Right ventricle myocardium inferior (tissue), 1 donor: ENCODE measurements around the gene TEX35. TPM values are rescaled to one million over a fixed set of nuclear protein-coding genes. Genes with fewer than 3 reads are reported as not detected.
"Not testable (repeated sequence)": the region's sequence is repeated elsewhere in the genome, so short reads cannot be mapped to it uniquely, and the experiment has no call there.

Source experiments
- ATAC-seq: fragments of 200-7000 bp; cut with Tn5 transposase; one replicate; pipeline ENCODE4 v1.9.1; 2020; ENCODE audit warnings: mild to moderate bottlenecking, moderate library complexity
- DNase-seq: peaks from one replicate; pipeline ENCODE4 v3.0.0; 2021; ENCODE audit errors: missing footprints
- intact Hi-C: fragments of 100-400 bp; cut with DNase I; formaldehyde crosslinking; loops from one replicate; pipeline ENCODE4 v1.11.0; 2022
- total RNA-seq: library from RNA; stranded (reverse); fragmentation: NEBNext Ultra II Directional; extraction: Animal tissue kit (Norgen Biotek cat#: 25700); gene quantifications from one replicate; pipeline ENCODE4 v1.2.1, GENCODE V29; 2021
- donor health status: DM: no; HTN: yes; CAD: no; lungs with severe emphysema.

Gene TEX35
- total RNA-seq, 1 donor from 2014 or later: not detected

DNA sequence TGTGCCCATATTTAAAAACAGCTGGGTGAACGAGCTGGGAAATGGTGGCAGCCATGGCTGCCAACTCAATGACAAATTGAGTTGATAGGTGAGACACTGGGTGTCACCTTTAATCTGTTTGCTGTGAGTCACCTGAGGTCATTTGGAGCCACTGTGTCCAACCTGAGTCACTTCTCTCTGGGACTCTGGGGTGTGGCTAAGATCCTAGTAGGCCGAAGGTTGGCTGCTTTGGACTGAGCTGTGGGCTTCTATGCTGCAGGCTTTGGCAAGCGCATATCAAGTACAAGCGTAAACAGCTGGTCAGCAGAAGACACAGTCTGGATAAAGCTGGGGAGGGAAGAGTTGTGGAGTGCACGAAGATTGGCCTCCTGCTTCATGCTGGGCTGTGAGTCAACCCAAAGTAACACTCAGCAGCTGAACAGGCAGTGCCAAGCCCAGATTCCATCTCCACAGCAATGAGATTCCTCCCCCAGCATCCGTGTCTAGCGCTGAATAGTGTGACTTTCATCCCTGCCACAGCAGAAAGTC, 24.0 kb downstream of the TEX35 start:
- DNase-seq: peak; percentile 82
- intact Hi-C loops: loop anchor here (10.0 kb wide), 1 partner anchor 232 kb away; no protein-coding TSS in a partner anchor
- ATAC-seq: peak; percentile 92

GRCh38 chr1:178537382-178538090, 24.6 kb downstream of the TEX35 start:
- intact Hi-C loops: loop anchor here (10.0 kb wide), 1 partner anchor 233 kb away; no protein-coding TSS in a partner anchor
- ATAC-seq (peak; percentile 1), DNase-seq (no peak)

DNA sequence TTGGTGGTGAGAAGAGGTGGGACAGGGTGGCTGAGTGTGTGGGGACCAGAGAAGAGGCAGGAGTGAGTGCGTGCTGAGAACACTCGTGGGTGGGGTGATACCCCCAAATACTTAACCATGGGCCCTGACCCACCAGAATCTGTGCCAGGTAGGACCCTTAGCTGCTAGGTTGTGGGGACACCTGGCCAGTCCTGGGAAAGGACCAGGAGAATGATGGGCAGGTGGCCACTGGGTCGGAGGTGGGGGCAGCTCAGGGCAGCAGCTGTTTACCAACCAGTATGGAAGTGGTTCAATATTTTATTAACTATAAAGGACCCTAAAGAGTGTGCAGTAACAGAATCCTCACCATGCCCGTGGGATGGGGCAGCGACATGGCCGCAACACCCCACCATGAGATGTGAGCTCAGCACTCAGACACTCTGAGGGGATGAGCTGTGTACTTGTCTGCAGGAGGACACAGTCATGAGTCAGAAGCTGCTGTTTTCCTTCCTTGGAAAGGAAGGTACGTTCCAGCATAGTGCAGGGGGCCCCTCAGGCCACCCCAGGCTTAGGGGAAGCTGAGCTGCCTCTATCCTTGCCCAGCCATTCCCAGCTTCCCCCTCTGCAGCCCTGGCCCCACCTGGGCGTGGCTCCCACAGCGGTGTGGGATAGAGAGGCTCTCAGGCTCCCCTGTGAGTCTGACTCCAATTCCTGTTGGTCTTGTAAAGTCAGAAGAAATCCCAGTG, 25.4 kb downstream of the TEX35 start:
- intact Hi-C loops: loop anchor here (10.0 kb wide), 1 partner anchor 234 kb away; no protein-coding TSS in a partner anchor
- DNase-seq (no peak), ATAC-seq (no peak)

GRCh38 chr1:178539291-178539690, 26.4 kb downstream of the TEX35 start:
- no peak for DNase-seq
- ATAC-seq: no peak
- intact Hi-C loops: loop anchor here (10.0 kb wide), 1 partner anchor 234 kb away; no protein-coding TSS in a partner anchor

- ATAC-seq (no peak), DNase-seq (no peak)
- intact Hi-C loops: loop anchor here (10.0 kb wide), 1 partner anchor 185 kb away; the partner anchor contains the start of gene RALGPS2
Observed at GRCh38 chr1:178540204-178540603, 27.3 kb downstream of the TEX35 start.

DNA sequence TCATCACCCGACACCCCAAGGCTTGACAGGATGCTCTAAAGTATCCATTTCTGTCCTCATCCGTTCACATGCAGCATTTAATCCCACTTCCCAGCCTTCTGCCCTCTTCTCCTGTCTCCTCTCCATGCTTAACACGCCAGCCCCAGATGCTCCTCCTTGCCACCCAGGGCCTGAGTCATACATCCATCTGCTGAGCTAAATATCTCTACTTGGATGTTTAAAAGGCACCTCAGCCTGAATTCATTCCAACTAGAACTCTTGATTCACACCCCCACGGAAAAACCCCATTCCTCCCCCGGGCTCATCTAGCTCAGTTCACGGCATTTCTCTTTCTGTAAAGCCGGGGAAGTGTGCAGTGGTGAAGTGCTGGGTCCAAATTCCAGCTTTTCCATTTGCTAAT, 27.7 kb downstream of the TEX35 start:
- no peak for DNase-seq
- intact Hi-C loops: loop anchor here (10.0 kb wide), 1 partner anchor 184 kb away; the partner anchor contains the start of gene RALGPS2
- no peak for ATAC-seq

DNA sequence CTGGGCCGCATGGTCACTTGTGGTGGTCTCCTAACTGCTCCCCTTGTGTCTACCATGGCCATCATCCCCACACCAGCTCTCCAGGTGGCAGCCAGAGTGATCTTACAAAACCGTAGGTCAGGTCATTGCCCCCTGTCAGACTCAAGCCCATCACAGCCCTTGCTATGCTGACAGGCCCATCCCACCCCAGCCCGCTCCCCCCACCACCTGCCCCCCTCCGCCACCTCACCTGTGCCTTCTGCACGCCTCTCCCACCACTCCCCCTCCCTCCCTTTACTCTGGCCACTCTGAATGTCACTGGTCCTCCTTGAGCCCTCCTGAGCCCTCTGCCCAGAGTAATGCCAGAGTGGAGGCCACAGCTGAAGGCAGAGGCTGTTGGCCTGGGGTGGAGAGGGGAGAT, 28.5 kb downstream of the TEX35 start:
- ATAC-seq (no peak), DNase-seq (no peak)
- intact Hi-C loops: loop anchor here (10.0 kb wide), 1 partner anchor 183 kb away; the partner anchor contains the start of gene RALGPS2

GRCh38 chr1:178541829-178542553, 29.1 kb downstream of the TEX35 start:
- intact Hi-C loops: loop anchor here (1.0 to 10.0 kb wide), 3 partner anchors 183 to 461 kb away; partner anchors contain the start of gene RALGPS2
- DNase-seq: peak; percentile 78
- ATAC-seq: peak; percentile 54

GRCh38 chr1:178542554-178543289, 29.8 kb downstream of the TEX35 start:
- DNase-seq (peak; percentile 90), ATAC-seq (peak; percentile 92)
- intact Hi-C loops: loop anchor here (1.0 to 10.0 kb wide), 3 partner anchors 182 to 460 kb away; partner anchors contain the start of gene RALGPS2

- ATAC-seq (peak; percentile 6), DNase-seq (no peak)
- intact Hi-C loops: loop anchor here (2.0 to 10.0 kb wide), 2 partner anchors 182 to 460 kb away; partner anchors contain the start of gene RALGPS2
Observed at GRCh38 chr1:178543290-178543607, 30.3 kb downstream of the TEX35 start.

DNA sequence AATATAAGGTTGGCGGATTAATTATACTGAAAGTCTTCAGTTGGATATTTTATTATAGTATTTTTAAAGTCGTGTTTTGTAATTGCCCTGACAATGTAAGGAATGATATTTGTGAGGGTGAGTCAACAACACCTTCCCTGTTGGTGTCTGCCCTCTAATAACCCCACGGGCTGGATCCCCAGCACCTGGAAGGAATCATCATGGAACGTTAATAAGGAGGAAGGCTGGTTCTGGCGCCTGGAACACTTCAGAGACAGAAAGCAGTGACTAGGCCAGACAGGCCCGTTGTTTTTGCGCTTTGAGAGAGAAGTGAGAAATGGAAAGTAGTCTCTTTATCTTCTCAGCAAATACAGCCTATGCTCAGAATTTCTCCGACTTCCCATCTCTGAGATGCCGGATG, 31.6 kb downstream of the TEX35 start:
- ATAC-seq: no peak
- intact Hi-C loops: loop anchor here (10.0 kb wide), 1 partner anchor 180 kb away; the partner anchor contains the start of gene RALGPS2
- DNase-seq: no peak

DNA sequence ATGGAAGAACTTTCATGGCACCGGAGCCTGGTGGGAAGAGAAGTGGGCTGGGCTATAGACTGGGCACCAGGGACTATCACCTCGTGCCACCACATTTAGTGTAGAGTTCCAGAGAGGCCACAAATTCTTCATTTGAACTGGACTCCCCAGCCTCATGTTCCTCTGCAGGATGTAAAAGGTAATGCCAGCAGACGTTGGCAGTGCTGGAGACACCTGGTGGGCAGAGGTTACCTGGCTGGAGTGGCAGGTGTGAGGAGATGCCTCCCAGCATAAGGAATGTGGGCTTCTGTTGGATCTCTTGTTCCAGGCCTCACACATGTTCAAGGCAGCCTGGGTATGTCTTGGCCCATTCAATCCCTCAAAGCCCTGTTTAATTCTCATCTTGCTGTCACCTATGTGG, 35.2 kb downstream of the TEX35 start:
- intact Hi-C loops: loop anchor here (10.0 kb wide), 1 partner anchor 177 kb away; the partner anchor contains the start of gene RALGPS2
- no peak for ATAC-seq

GRCh38 chr1:178551307-178551706, 38.4 kb downstream of the TEX35 start:
- DNase-seq (no peak), ATAC-seq (no peak)

More for the DNA sequence above, 35.2 kb downstream of the TEX35 start:
- no peak for DNase-seq

GRCh38 chr1:178551940-178552339, 39.0 kb downstream of the TEX35 start:
- intact Hi-C loops: no loop called here
- no peak for DNase-seq
- no peak for ATAC-seq

More at GRCh38 chr1:178551307-178551706, 38.4 kb downstream of the TEX35 start:
- intact Hi-C loops: no loop called here

DNA sequence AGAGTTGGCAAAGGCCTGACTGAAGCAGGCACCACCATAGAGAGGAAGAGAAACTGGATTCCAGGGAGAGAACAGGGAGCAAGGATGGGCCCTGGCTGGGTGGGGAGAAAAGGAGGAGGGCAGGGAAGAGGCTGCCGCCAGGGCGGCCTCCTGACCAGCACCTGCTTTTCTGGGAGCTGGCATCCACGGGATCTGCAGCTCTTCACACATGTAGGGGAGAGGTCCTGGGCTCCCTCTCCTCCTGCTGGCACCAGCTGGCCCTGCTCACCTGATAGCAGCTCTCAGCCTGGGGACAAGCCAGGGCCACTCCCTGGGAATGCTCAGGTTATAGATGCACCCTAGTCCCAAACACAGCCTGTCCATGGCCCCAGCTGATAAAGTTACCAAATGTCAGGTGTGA, 39.9 kb downstream of the TEX35 start:
- intact Hi-C loops: no loop called here
- ATAC-seq (no peak), DNase-seq (no peak)

- ATAC-seq, DNase-seq, intact Hi-C loops: not testable (repeated sequence)
Observed at GRCh38 chr1:178554351-178554750, 41.4 kb downstream of the TEX35 start.

- intact Hi-C loops: not testable (repeated sequence)
Observed at GRCh38 chr1:178555613-178556012, 42.7 kb downstream of the TEX35 start.

DNA sequence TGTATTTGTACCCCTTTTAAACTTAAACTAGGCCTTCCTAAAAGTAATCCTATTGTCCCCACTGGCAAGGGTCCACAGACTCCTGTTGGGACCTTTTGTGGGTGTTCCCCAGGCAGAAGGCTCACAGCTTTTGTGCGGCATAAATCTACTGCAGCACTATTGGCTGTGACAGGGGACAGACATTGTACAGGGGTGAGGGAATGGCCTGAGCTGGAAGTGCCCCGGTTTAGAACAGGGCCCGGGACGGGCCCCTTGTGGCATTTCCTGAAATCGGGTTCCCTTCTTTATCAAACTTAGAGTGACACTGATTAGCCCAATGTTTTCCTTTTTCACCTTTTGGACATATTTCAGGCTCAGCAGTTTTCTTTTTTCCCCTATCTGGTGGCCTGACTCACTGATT, 45.9 kb downstream of the TEX35 start:
- ATAC-seq, intact Hi-C loops, DNase-seq: not testable (repeated sequence)

More at GRCh38 chr1:178555613-178556012, 42.7 kb downstream of the TEX35 start:
- DNase-seq, ATAC-seq: not testable (repeated sequence)
